Thoracic aorta (tissue), 2 donors: ENCODE measurements around the gene FAM83C. TPM values are rescaled to one million over a fixed set of nuclear protein-coding genes. Genes with fewer than 3 reads are reported as not detected.

ENCODE experiments used
- ATAC-seq: fragments of 150-250 bp; one replicate; pipeline ENCODE4 v1.8.0; 2017; ENCODE audit warnings: low read depth; ENCODE audit not compliant: insufficient number of reproducible peaks, low FRiP score
- DNase-seq: peaks from one replicate; pipeline ENCODE4 v3.0.0-alpha.2; 2020; ENCODE audit warnings: low spot score
- H3K27ac ChIP-seq, 2 donors: fragments of 200-600 bp; sonication (generic); 1 replicate in 1 of 2; 2 replicates in 1 of 2; pipeline ENCODE4 v1.5.1; 2016; ENCODE audit warnings: mild to moderate bottlenecking in 2 of 2, moderate library complexity in 2 of 2
- H3K27me3 ChIP-seq: fragments of 200-600 bp; sonication (generic); replicated peaks from 2 replicates; pipeline ENCODE4 v1.6.0; 2016; ENCODE audit warnings: mild to moderate bottlenecking; ENCODE audit not compliant: insufficient read depth
- H3K36me3 ChIP-seq: fragments of 200-600 bp; sonication (generic); one replicate; pipeline ENCODE4 v1.5.1; 2016
- H3K4me1 ChIP-seq, 2 donors: fragments of 200-600 bp; sonication (generic); 1 replicate in 1 of 2; 2 replicates in 1 of 2; pipeline versions ENCODE4 v1.5.1 to v1.6.0; 2016; ENCODE audit warnings: low read depth in 2 of 2, mild to moderate bottlenecking in 1 of 2; ENCODE audit not compliant: control insufficient read depth in 1 of 2
- H3K4me3 ChIP-seq: fragments of 200-600 bp; sonication (generic); 2 replicates; pipeline ENCODE4 v1.5.1; 2016; ENCODE audit warnings: mild to moderate bottlenecking
- H3K9me3 ChIP-seq: fragments of 200-600 bp; sonication (generic); 2 replicates; pipeline ENCODE4 v1.5.1; 2016
- CTCF ChIP-seq: fragments of 200-600 bp; sonication (generic); IDR thresholded peaks from one replicate; pipeline ENCODE4 v1.5.1; 2019; ENCODE audit warnings: antibody characterized with exemption
- total RNA-seq, 2 donors: library from RNA; depleted of rRNA; stranded (reverse); fragments of >200 nt; gene quantifications; one replicate each; pipeline versions ENCODE4 v1.1.0 to v1.2.3, GENCODE V29; 2016

FAM83C gene
- total RNA-seq, 2 donors from 2014 or later: not detected

- no peaks in the 10 kb centered on the region for H3K27me3 ChIP-seq
- H3K4me1 ChIP-seq: peaks cover 13 to 32% of the 10 kb centered on the region in 2 donors
- peaks cover 19% of the 10 kb centered on the region for H3K36me3 ChIP-seq
- no peak for TF ChIP-seq CTCF
- H3K4me3 ChIP-seq: no peak overlapping the region
- no peak overlapping the region for H3K27ac ChIP-seq
- no peak for DNase-seq
- no peak for ATAC-seq
- H3K9me3 ChIP-seq: no peaks in the 10 kb centered on the region
Observed at GRCh38 chr20:35274172-35275092, 17.8 kb downstream of the FAM83C start.

- TF ChIP-seq CTCF: no peak
- Histone ChIP-seq H3K9me3 (no peaks in the 10 kb centered on the region), H3K4me1 (peaks cover 13 to 38% of the 10 kb centered on the region in 2 donors), H3K36me3 (peaks cover 20% of the 10 kb centered on the region), H3K27ac (no peak overlapping the region), H3K4me3 (no peak overlapping the region), H3K27me3 (no peaks in the 10 kb centered on the region)
- ATAC-seq (no peak), DNase-seq (no peak)
Observed at GRCh38 chr20:35273449-35274171, 18.6 kb downstream of the FAM83C start.

- Histone ChIP-seq H3K27ac (no peak overlapping the region), H3K4me3 (no peak overlapping the region), H3K9me3 (no peaks in the 10 kb centered on the region), H3K27me3 (no peaks in the 10 kb centered on the region), H3K36me3 (peaks cover 23% of the 10 kb centered on the region), H3K4me1 (peaks cover 12 to 30% of the 10 kb centered on the region in 2 donors)
- TF ChIP-seq CTCF: no peak
- no peak for ATAC-seq
- no peak for DNase-seq
Observed at GRCh38 chr20:35271904-35272303, 20.3 kb downstream of the FAM83C start.

- TF ChIP-seq CTCF: no peak
- no peak for ATAC-seq
- Histone ChIP-seq H3K27me3 (no peaks in the 10 kb centered on the region), H3K9me3 (no peaks in the 10 kb centered on the region), H3K27ac (no peak overlapping the region), H3K4me1 (peaks cover 6 to 24% of the 10 kb centered on the region in 2 donors), H3K36me3 (peaks cover 27% of the 10 kb centered on the region), H3K4me3 (no peak overlapping the region)
- DNase-seq: no peak
Observed at GRCh38 chr20:35271073-35271882, 20.9 kb downstream of the FAM83C start.
